Ovary (tissue), 9 donors: ENCODE data around the gene MAD1L1. TPM values are rescaled to one million over a fixed set of nuclear protein-coding genes. Genes with fewer than 3 reads are reported as not detected.

Experiments
- DNase-seq, 5 donors: peaks; one replicate each; pipeline ENCODE4 v3.0.0-alpha.2; 2019 to 2020
- H3K27ac ChIP-seq, 2 donors: fragments of 200-600 bp; one replicate each; pipeline versions ENCODE4 v1.5.1 to v1.8.0; 2019 to 2022
- H3K27me3 ChIP-seq: fragments of 200-600 bp; one replicate; pipeline ENCODE4 v1.8.0; 2022
- H3K36me3 ChIP-seq: fragments of 200-600 bp; sonication (generic); one replicate; pipeline ENCODE4 v1.5.1; 2019
- H3K4me1 ChIP-seq: one replicate; pipeline ENCODE4 v1.8.1; 2013; ENCODE audit warnings: mild to moderate bottlenecking, moderate library complexity; ENCODE audit not compliant: insufficient read depth
- H3K4me3 ChIP-seq: fragments of 200-600 bp; sonication (generic); one replicate; pipeline ENCODE4 v1.5.1; 2017
- H3K9me3 ChIP-seq, 2 donors: fragments of 200-600 bp in 1 of 2; sonication (generic) in 1 of 2; one replicate each; pipeline versions ENCODE4 v1.5.1 to v1.8.1; 2013 to 2019; ENCODE audit warnings: mild to moderate bottlenecking in 1 of 2, moderate library complexity in 1 of 2
- EP300 ChIP-seq: sonication (generic); formaldehyde crosslinking; IDR thresholded peaks from one replicate; pipeline ENCODE4 v1.6.1; 2017; ENCODE audit warnings: antibody characterized with exemption
- POLR2A ChIP-seq: fragments of 450-650 bp; IDR thresholded peaks from one replicate; pipeline ENCODE4 v1.6.1; 2017; ENCODE audit warnings: antibody characterized with exemption, mild to moderate bottlenecking, moderate library complexity
- WGBS, 3 donors: extraction: QIAGEN DNeasy Blood & Tissue Kit in 1 of 3; methylation state at CpG; one replicate each; pipeline versions ENCODE4 v1.1.5 to v1.1.7; 2013 to 2017; 5-methylcytosine and 5-hydroxymethylcytosine counted together
- intact Hi-C, 4 donors: fragments of 100-400 bp; cut with DNase I; formaldehyde crosslinking; loops; one replicate each; pipeline versions ENCODE4 v1.11.0 to v1.15.1; 2022 to 2023
- polyA plus RNA-seq, 2 donors: library from polyadenylated mRNA; stranded (reverse); fragments of 200-250 nt in 1 of 2; fragments of 350-450 nt in 1 of 2; fragmentation: Illumina TruSeq in 1 of 2; extraction: RNeasy Lipid Tissue Mini Kit (QIAGEN cat#74804) in 1 of 2; gene quantifications; one replicate each; pipeline ENCODE4 v1.2.3, GENCODE V29; 2013 to 2014
- total RNA-seq, 7 donors: library from RNA; depleted of rRNA in 2 of 7; stranded (reverse); fragments of >200 nt in 2 of 7; fragmentation: NEBNext Ultra II Directional in 3 of 7; extraction: Animal tissue kit (Norgen Biotek cat#: 25700) in 3 of 7; gene quantifications; one replicate each; pipeline versions ENCODE4 v1.1.0 to v1.2.4, GENCODE V29; 2016 to 2023
- TF ChIP-seq, protein P1 (sequence below), 3 donors: fragments of 450-650 bp in 2 of 3; fragments of 200-600 bp in 1 of 3; IDR thresholded peaks; one replicate each; pipeline versions ENCODE4 v1.5.1 to v1.8.0; 2016 to 2022; ENCODE audit warnings: antibody characterized with exemption in 3 of 3, mild to moderate bottlenecking in 1 of 3
- donor health status: DM: no; HTN: no; CAD: no; lungs with moderate emphysema.
- donor health status: DM: no; HTN: no; CAD: no.
- donor health status: Bipolar disorder and iron deficiency.
- donor health status: DM: yes; HTN: yes; CAD: no.
- donor health status: DM: no; HTN: no; CAD: no.
- donor health status: DM: yes; HTN: yes; CAD: no.

The MAD1L1 gene
- total and polyA plus RNA-seq, 9 donors, result 5.9 to 36.6 (median 22.8) TPM

DNA sequence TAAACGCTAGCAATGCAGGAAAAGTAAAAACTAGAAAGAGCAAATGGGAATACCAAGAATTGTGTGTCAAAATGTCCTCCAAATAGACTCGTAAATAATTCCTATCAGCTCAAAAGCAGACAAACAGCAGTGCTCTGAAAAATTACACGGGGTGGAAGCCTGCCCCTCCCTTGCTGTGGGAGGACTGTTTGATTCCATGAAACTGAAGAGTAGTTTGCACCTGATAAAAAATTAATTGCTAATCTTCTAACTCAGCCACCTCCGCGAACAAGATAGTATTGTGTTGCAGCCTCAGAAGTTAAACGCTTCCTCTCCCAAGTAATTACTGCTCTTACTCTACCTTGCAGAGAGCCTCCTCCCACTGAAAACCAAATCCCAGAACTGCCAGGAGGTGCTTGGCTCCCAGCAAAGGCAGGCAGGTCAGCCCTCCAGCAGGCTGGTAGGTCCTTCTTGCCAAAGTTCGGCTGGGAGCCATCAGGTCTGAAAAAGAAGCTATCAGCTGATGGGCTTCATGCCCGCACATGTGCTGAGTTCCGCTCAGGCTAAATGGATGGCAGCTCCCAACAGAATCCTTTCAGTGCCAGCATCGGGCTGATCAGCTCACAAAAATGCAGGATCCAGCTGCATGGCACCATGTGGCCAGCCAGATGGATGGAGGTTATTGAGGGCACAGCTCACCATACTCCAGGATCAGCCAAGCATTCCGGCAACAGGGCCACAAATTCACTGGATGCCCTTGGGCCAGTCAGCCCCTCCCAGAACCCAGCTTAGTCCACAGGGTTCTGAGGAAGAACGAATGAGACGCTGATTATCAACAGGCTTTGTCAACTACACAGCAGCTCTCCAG is 37.1 kb downstream of the MAD1L1 start:
- intact Hi-C loops, result no loop called here
- WGBS, 3 donors, result 88 to 90% (median 88%) methylated on average over 13 of the region's 13 CpGs
- H3K27ac ChIP-seq, result no peak overlapping the region
- TF ChIP-seq, protein P1, sequence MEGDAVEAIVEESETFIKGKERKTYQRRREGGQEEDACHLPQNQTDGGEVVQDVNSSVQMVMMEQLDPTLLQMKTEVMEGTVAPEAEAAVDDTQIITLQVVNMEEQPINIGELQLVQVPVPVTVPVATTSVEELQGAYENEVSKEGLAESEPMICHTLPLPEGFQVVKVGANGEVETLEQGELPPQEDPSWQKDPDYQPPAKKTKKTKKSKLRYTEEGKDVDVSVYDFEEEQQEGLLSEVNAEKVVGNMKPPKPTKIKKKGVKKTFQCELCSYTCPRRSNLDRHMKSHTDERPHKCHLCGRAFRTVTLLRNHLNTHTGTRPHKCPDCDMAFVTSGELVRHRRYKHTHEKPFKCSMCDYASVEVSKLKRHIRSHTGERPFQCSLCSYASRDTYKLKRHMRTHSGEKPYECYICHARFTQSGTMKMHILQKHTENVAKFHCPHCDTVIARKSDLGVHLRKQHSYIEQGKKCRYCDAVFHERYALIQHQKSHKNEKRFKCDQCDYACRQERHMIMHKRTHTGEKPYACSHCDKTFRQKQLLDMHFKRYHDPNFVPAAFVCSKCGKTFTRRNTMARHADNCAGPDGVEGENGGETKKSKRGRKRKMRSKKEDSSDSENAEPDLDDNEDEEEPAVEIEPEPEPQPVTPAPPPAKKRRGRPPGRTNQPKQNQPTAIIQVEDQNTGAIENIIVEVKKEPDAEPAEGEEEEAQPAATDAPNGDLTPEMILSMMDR (IDR thresholded peaks at IDR 0.05), result no peak
- TF ChIP-seq EP300 (no peak), POLR2A (no peak)
- no peak for DNase-seq
- H3K4me1 ChIP-seq, result no peaks in the 10 kb centered on the region
- no peaks in the 10 kb centered on the region for H3K36me3 ChIP-seq
- H3K4me3 ChIP-seq, result no peak overlapping the region
- H3K27me3 ChIP-seq, result no peaks in the 10 kb centered on the region
- no peaks in the 10 kb centered on the region for H3K9me3 ChIP-seq

DNA sequence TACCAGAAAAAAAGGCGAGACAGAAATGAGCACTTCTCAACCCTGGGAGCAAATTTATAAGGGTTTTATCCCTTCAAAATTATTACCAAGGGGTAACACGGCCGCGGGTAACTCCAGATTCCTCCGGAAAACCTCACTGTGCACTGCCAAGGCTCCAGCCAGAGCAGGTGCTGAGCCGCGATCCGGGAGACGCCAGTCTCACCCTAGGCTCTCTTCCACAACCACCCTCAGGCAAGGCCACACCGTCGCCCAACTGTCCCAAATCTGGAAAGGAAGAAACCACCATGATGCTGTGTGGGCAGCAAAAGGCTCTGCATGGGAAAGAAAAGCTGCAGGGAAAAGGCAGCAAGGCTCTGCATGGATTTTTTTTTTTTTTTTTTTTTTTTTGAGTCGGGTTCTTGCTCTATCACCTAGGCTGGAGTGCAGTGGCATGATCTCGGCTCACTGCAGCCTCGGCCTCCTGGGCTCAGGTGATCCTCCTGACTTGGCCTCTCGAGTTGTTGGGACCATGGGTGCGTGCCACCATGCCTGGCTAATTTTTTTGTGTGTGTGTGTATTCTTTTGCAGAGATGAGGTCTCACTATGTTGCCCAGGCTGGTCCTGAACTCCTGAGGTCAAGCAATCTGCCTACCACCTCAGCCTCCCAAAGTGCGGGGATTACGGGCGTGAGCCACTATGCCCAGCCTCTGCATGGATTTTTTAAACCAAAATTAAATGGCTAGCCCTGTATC is 39.0 kb downstream of the MAD1L1 start:
- H3K9me3 ChIP-seq, result no peaks in the 10 kb centered on the region
- no peaks in the 10 kb centered on the region for H3K36me3 ChIP-seq
- DNase-seq, result no peak
- H3K27me3 ChIP-seq, result no peaks in the 10 kb centered on the region
- intact Hi-C loops, result no loop called here
- no peak overlapping the region for H3K4me3 ChIP-seq
- TF ChIP-seq, protein P1 (IDR thresholded peaks at IDR 0.05), result no peak
- TF ChIP-seq EP300 (no peak), POLR2A (no peak)
- 89 to 95% (median 95%) methylated on average over 19 of the region's 19 CpGs for WGBS, 3 donors
- H3K27ac ChIP-seq, result no peak overlapping the region
- H3K4me1 ChIP-seq, result no peaks in the 10 kb centered on the region

DNA sequence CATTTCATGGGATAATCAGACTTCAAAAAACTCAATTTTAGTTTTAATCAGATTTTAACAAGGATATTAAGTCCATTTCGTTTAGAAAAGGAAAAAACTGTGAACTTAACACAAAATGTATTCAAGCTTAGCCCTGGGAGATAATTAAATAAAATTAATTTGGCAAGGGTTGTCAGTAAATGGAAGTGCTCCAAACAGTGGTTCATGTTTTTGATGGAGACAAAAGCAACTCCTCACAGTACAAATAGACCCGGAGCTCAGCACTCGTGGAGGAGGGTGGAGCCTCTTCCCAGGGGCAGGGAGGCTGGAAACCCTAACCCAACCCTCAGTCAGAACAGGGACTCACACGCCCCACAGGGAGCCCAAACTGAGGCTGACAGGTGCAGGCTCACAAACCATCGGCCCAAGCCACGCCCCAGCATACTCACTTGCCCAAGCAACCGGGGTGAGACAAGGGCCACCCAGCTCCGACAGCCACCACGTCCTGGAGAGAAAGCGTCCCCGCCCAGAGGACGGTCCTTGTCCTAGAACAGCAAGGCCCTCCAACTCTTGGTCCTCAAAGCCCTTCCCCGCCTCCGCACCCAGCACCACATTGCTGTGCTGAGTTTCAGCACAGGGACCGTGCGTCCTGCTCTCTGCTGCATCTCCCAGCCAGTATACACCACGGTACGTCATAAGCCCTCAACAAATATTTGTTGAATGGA is 39.8 kb downstream of the MAD1L1 start:
- intact Hi-C loops, result no loop called here
- no peaks in the 10 kb centered on the region for H3K4me1 ChIP-seq
- no peak overlapping the region for H3K27ac ChIP-seq
- WGBS, 3 donors, result 88 to 90% (median 88%) methylated on average over 18 of the region's 18 CpGs
- TF ChIP-seq POLR2A, result no peak
- no peak for TF ChIP-seq EP300
- TF ChIP-seq, protein P1 (IDR thresholded peaks at IDR 0.05), result no peak
- H3K9me3 ChIP-seq, result no peaks in the 10 kb centered on the region
- no peak overlapping the region for H3K4me3 ChIP-seq
- no peaks in the 10 kb centered on the region for H3K36me3 ChIP-seq
- H3K27me3 ChIP-seq, result no peaks in the 10 kb centered on the region
- no peak for DNase-seq

DNA sequence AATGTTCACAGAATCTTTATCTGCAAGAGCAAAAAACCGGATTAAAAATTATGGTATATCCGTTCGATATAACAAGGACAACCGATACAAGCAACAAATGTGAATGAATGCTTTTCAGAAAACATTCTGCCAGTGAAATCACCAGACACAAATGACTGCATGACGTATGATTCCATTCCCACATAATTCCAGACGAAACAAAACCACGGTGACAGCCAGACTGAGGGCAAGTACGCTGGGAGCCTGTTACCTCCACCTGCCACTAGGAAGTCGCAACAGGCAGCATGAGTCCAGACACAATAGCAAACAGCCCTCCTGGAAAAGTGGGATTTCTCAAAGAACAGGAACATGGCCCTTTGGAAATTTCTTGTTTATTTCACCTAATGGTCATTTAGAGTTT is 41.7 kb downstream of the MAD1L1 start:
- H3K36me3 ChIP-seq, result no peaks in the 10 kb centered on the region
- intact Hi-C loops, result no loop called here
- TF ChIP-seq, protein P1 (IDR thresholded peaks at IDR 0.05), result no peak
- no peak for TF ChIP-seq POLR2A
- no peak for TF ChIP-seq EP300
- DNase-seq, result no peak
- no peaks in the 10 kb centered on the region for H3K27me3 ChIP-seq
- H3K4me3 ChIP-seq, result no peak overlapping the region
- no peak overlapping the region for H3K27ac ChIP-seq
- no peaks in the 10 kb centered on the region for H3K4me1 ChIP-seq
- 95% methylated on average over 9 of the region's 9 CpGs for WGBS, 3 donors
- no peaks in the 10 kb centered on the region for H3K9me3 ChIP-seq
